PC-9 (cell line): ENCODE results near the gene FDXACB1. TPM values are rescaled to one million over a fixed set of nuclear protein-coding genes. Genes with fewer than 3 reads are reported as not detected.

Source experiments
- BruUV-seq: library from RNA; stranded (reverse); fragments of 400-500 nt; replicated peaks from 2 replicates; lab custom pipeline; 2021; lab: Mats Ljungman, UMichigan
- CTCF ChIA-PET: fragments of 300-600 bp; sonication (Branson Sonifier 250); formaldehyde crosslinking; loops from one replicate; lab custom pipeline; 2022; ENCODE audit warnings: antibody characterized with exemption; lab: Charles Lee
- POLR2A ChIA-PET: fragments of 300-600 bp; sonication (Branson Sonifier 250); formaldehyde crosslinking; loops from one replicate; lab custom pipeline; 2022; ENCODE audit warnings: antibody characterized with exemption; ENCODE audit not compliant: unreplicated experiment; lab: Charles Lee
- DNase-seq, 2 experiments: peaks; one replicate each; pipeline versions ENCODE4 v3.0.0 to v3.0.0-alpha.2; 2015 to 2022; ENCODE audit warnings: mixed read lengths in 1 of 2
- H2AFZ ChIP-seq: fragments of 200-600 bp; sonication (generic); 2 replicates; pipeline ENCODE4 v1.8.1; 2017; ENCODE audit warnings: antibody characterized with exemption
- H3F3A ChIP-seq: fragments of 200-600 bp; sonication (generic); 2 replicates; pipeline ENCODE4 v1.8.1; 2017; ENCODE audit warnings: antibody characterized with exemption, mild to moderate bottlenecking, low read depth; ENCODE audit not compliant: insufficient read depth
- H3K27ac ChIP-seq: fragments of 200-600 bp; sonication (generic); 2 replicates; pipeline ENCODE4 v1.6.1; 2016; ENCODE audit warnings: mixed run types
- H3K27me3 ChIP-seq: fragments of 200-600 bp; sonication (generic); 2 replicates; pipeline ENCODE4 v1.6.1; 2016; ENCODE audit warnings: low read depth, mixed run types; ENCODE audit not compliant: insufficient read depth
- H3K36me3 ChIP-seq: fragments of 200-600 bp; sonication (generic); 2 replicates; pipeline ENCODE4 v1.6.1; 2016; ENCODE audit warnings: low read depth, mixed run types
- H3K4me1 ChIP-seq: fragments of 200-600 bp; sonication (generic); replicated peaks from 2 replicates; pipeline ENCODE4 v1.6.1; 2016; ENCODE audit warnings: mixed run types; ENCODE audit not compliant: insufficient read depth
- H3K4me2 ChIP-seq: fragments of 200-600 bp; sonication (generic); 2 replicates; pipeline ENCODE4 v1.6.1; 2017; ENCODE audit warnings: mixed run types
- H3K4me3 ChIP-seq: fragments of 200-600 bp; sonication (generic); 2 replicates; pipeline ENCODE4 v1.6.1; 2016; ENCODE audit warnings: mixed run types
- H3K79me2 ChIP-seq: fragments of 200-600 bp; sonication (generic); 2 replicates; pipeline ENCODE4 v1.6.1; 2017; ENCODE audit warnings: low read depth, mixed run types
- H3K9me2 ChIP-seq: fragments of 200-600 bp; sonication (generic); 2 replicates; pipeline ENCODE4 v1.8.1; 2017; ENCODE audit warnings: mild to moderate bottlenecking; ENCODE audit not compliant: insufficient read depth
- H3K9me3 ChIP-seq: fragments of 200-600 bp; sonication (generic); 2 replicates; pipeline ENCODE4 v1.8.1; 2016; ENCODE audit warnings: low read depth; ENCODE audit not compliant: insufficient read depth
- H4K20me1 ChIP-seq: fragments of 200-600 bp; sonication (generic); 2 replicates; pipeline ENCODE4 v1.8.1; 2017; ENCODE audit not compliant: insufficient read depth
- EZH2 ChIP-seq: fragments of 200-600 bp; sonication (generic); IDR thresholded peaks from 2 replicates; pipeline ENCODE4 v1.8.0; 2017; ENCODE audit warnings: antibody characterized with exemption, low read depth
- intact Hi-C: fragments of 100-400 bp; cut with micrococcal nuclease; formaldehyde crosslinking; loops from one replicate; pipeline ENCODE4 v1.10.0; 2022; ENCODE audit not compliant: unreplicated experiment
- total RNA-seq: library from RNA; stranded (reverse); gene quantifications from 2 replicates; pipeline ENCODE4 v1.2.3, GENCODE V29; 2021
- TF ChIP-seq, protein P1 (sequence below): fragments of 200-600 bp; sonication (generic); conservative IDR thresholded peaks from 2 replicates; pipeline ENCODE4 v1.6.1; 2017; ENCODE audit warnings: mixed run types, antibody characterized with exemption, mild to moderate bottlenecking, moderate library complexity

Gene FDXACB1
- total RNA-seq, 1 experiment from 2014 or later = 2.2 TPM

DNA sequence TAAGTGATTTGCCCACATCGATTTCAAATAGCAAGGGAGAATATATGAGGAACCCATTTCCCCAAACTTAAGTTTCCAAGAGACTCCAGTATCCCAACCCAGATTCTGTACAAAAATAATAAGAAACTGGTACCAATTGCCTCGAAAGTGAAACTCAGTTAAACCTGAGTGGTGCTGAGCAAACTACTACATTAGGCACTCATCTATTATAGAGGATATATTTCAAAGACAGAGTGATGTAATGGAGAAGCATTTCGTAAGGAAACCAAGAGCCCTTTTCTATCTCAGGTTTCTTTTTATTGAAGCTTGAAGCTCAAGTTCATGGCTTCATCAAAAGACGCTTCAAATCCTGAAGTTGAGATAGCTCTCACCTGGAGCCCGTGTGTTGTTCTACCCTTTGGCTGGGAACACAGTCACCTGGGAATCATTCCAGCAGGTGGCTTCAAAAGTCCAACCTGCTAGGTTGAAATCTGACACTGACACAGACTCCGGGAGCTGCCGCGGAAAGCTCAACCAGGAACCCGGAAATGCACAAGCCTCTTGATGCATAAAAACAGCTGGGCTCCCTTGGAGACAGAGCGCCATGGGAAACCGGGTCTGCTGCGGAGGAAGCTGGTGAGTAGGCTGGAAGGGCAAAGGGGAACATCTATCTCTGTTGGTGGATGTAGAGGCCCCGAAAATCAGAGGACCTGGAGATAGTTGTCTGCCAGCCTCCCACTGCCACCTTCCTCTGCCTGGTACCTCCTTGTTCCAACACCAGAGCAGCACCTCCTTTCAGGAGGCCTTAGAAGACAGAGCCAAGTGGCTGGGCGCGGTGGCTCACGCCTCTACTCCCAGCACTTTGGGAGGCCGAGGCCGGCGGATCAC is 39.7 kb upstream of the FDXACB1 start, which contains the start of gene C11orf52:
C11orf52 (plus strand) TSS at position 524 of the 867 bp plus-strand sequence; CDS start at position 584, 60 bp downstream.
- Histone ChIP-seq H2AFZ (peak within 1 kb of the TSS; percentile 73), H3K79me2 (no peaks in the 10 kb centered on the region)
- peak; percentile 84 to 99 for DNase-seq

DNA sequence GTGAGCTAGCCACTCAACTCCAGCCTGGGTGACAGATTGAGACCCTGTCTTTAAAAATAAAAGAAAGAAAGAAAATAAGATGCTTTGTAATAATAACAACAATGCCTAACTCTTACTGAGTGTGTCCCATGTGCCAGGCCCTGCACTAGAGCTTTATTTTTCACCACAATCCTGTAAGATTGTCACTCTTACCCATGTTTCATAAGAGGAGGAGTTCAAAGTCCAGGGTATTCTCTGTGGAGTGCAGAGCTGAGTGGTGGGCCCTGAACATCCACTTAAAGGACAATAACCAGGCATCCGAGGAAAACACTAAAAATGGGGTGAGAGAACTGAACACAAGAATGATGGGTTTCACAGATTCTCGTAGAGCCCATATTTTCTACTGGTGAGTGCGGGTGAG is 38.8 kb upstream of the FDXACB1 start:
- H3F3A ChIP-seq = peaks cover 27% of the 10 kb centered on the region
- peak overlapping the region; percentile 73; the same call in 1 of the 2 replicates for H2AFZ ChIP-seq
- no TSS peak for BruUV-seq
- peak overlapping the region; percentile 66 for H3K27ac ChIP-seq
- H3K79me2 ChIP-seq = no peaks in the 10 kb centered on the region
- no peaks in the 10 kb centered on the region for H3K27me3 ChIP-seq
- no peaks in the 10 kb centered on the region for H4K20me1 ChIP-seq
- ChIA-PET CTCF (interaction anchor here (0.7 kb wide), 1 partner anchor 180 kb away, joined by 4 read pairs; no protein-coding TSS in a partner anchor), POLR2A (no interaction called here)
- no peak overlapping the region for H3K4me3 ChIP-seq
- H3K36me3 ChIP-seq = no peaks in the 10 kb centered on the region
- intact Hi-C loops = loop anchor here (2.0 kb wide), 1 partner anchor 39 kb away; the partner anchor contains the start of genes CFAP68 and FDXACB1
- DNase-seq = no peak
- no peak for TF ChIP-seq EZH2
- TF ChIP-seq, protein P1, sequence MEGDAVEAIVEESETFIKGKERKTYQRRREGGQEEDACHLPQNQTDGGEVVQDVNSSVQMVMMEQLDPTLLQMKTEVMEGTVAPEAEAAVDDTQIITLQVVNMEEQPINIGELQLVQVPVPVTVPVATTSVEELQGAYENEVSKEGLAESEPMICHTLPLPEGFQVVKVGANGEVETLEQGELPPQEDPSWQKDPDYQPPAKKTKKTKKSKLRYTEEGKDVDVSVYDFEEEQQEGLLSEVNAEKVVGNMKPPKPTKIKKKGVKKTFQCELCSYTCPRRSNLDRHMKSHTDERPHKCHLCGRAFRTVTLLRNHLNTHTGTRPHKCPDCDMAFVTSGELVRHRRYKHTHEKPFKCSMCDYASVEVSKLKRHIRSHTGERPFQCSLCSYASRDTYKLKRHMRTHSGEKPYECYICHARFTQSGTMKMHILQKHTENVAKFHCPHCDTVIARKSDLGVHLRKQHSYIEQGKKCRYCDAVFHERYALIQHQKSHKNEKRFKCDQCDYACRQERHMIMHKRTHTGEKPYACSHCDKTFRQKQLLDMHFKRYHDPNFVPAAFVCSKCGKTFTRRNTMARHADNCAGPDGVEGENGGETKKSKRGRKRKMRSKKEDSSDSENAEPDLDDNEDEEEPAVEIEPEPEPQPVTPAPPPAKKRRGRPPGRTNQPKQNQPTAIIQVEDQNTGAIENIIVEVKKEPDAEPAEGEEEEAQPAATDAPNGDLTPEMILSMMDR = no peak
- H3K4me1 ChIP-seq = peaks cover 25% of the 10 kb centered on the region
- H3K4me2 ChIP-seq = peak overlapping the region; percentile 74
- H3K9me2 ChIP-seq = peaks cover 3% of the 10 kb centered on the region; the same call in 1 of the 2 replicates
- no peaks in the 10 kb centered on the region for H3K9me3 ChIP-seq

More for the DNA sequence above, 39.7 kb upstream of the FDXACB1 start, which contains the start of gene C11orf52:
- ChIA-PET CTCF (interaction anchor here (0.6 to 1.3 kb wide), 3 partner anchors 11 to 213 kb away, joined by 3 to 10 read pairs (median 3); no protein-coding TSS in a partner anchor), POLR2A (interaction anchor here (0.6 to 0.8 kb wide), 4 partner anchors 8 to 75 kb away, joined by 3 to 5 read pairs (median 3); no protein-coding TSS in a partner anchor)
- H3K27ac ChIP-seq = peak within 1 kb of the TSS; percentile 66
- no peaks in the 10 kb centered on the region for H4K20me1 ChIP-seq
- H3K4me3 ChIP-seq = peak within 1 kb of the TSS; percentile 49; the same call in 1 of the 2 replicates
- no TSS peak for BruUV-seq
- no peaks in the 10 kb centered on the region for H3K9me3 ChIP-seq
- peaks cover 3% of the 10 kb centered on the region; the same call in 1 of the 2 replicates for H3K9me2 ChIP-seq
- H3F3A ChIP-seq = peaks cover 35% of the 10 kb centered on the region
- peaks cover 33% of the 10 kb centered on the region for H3K4me1 ChIP-seq
- H3K36me3 ChIP-seq = no peaks in the 10 kb centered on the region
- H3K4me2 ChIP-seq = peak within 1 kb of the TSS; percentile 74
- intact Hi-C loops = loop anchor here (2.0 kb wide), 1 partner anchor 40 kb away; the partner anchor contains the start of genes CFAP68 and FDXACB1
- TF ChIP-seq, protein P1 = 0 out of 2 replicates have a peak, but pooled peaks have one; percentile 13
- no peak for TF ChIP-seq EZH2
- H3K27me3 ChIP-seq = no peaks in the 10 kb centered on the region

DNA sequence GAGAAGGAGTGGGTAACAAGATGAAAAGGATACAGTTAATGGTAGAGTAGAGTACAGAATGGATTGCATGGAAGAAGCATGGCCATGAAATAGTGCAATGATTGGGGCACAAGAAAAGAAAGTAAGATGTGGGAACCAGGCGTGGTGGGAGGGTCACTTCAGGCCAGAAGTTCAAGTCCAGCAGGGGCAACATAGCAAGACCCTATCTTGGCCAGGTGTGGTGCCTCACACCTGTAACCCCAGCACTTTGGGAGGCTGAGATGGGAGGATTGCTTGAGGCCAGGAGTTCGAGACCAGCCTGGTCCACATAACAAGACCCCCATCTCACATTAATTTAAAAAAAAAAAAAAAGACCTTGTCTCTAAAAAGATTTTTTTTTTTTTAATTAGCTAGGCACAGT is 38.3 kb upstream of the FDXACB1 start:
- intact Hi-C loops = no loop called here
- H3K9me2 ChIP-seq = peaks cover 3% of the 10 kb centered on the region; the same call in 1 of the 2 replicates
- H3K4me1 ChIP-seq = peaks cover 20% of the 10 kb centered on the region
- H3K9me3 ChIP-seq = no peaks in the 10 kb centered on the region
- no peak overlapping the region for H3K27ac ChIP-seq
- POLR2A ChIA-PET = no interaction called here
- no peaks in the 10 kb centered on the region for H3K79me2 ChIP-seq
- no peak for DNase-seq
- H3K4me2 ChIP-seq = no peak overlapping the region
- no peaks in the 10 kb centered on the region for H3K36me3 ChIP-seq
- TF ChIP-seq, protein P1 = no peak
- no peak for TF ChIP-seq EZH2
- no peak overlapping the region for H3K4me3 ChIP-seq
- no TSS peak for BruUV-seq
- H2AFZ ChIP-seq = no peak overlapping the region
- no peaks in the 10 kb centered on the region for H3K27me3 ChIP-seq
- peaks cover 22% of the 10 kb centered on the region for H3F3A ChIP-seq
- H4K20me1 ChIP-seq = no peaks in the 10 kb centered on the region
- CTCF ChIA-PET = interaction anchor here (0.7 kb wide), 1 partner anchor 180 kb away, joined by 4 read pairs; no protein-coding TSS in a partner anchor
